Lower lobe of right lung (tissue), 2 donors: Measurements from ENCODE around the gene HECTD4. TPM values are rescaled to one million over a fixed set of nuclear protein-coding genes. Genes with fewer than 3 reads are reported as not detected.
"Not testable (repeated sequence)": the region's sequence is repeated elsewhere in the genome, so short reads cannot be mapped to it uniquely, and the experiment has no call there.

ENCODE experiments used
- ATAC-seq, 2 donors: fragments of 200-7000 bp; cut with Tn5 transposase; one replicate each; pipeline ENCODE4 v1.9.1; 2020 to 2022; ENCODE audit warnings: mild to moderate bottlenecking in 2 of 2, moderate library complexity in 2 of 2
- DNase-seq: peaks from one replicate; pipeline ENCODE4 v3.0.0-alpha.2; 2020
- H3K27ac ChIP-seq: fragments of 200-600 bp; one replicate; pipeline ENCODE4 v1.8.0; 2022
- H3K27me3 ChIP-seq: fragments of 200-600 bp; one replicate; pipeline ENCODE4 v1.8.0; 2022; ENCODE audit warnings: low read depth
- H3K36me3 ChIP-seq: fragments of 200-600 bp; one replicate; pipeline ENCODE4 v1.8.0; 2022; ENCODE audit warnings: mild to moderate bottlenecking
- H3K4me1 ChIP-seq: fragments of 200-600 bp; one replicate; pipeline ENCODE4 v1.8.0; 2022
- H3K4me3 ChIP-seq: fragments of 200-600 bp; one replicate; pipeline ENCODE4 v1.8.0; 2022; ENCODE audit warnings: mild to moderate bottlenecking
- H3K9me3 ChIP-seq: fragments of 200-600 bp; one replicate; pipeline ENCODE4 v1.8.0; 2022
- intact Hi-C: fragments of 100-400 bp; cut with DNase I; formaldehyde crosslinking; loops from one replicate; pipeline ENCODE4 v1.11.0; 2022
- total RNA-seq: library from RNA; stranded (reverse); fragmentation: NEBNext Ultra II Directional; extraction: Animal tissue kit (Norgen Biotek cat#: 25700); gene quantifications from one replicate; pipeline ENCODE4 v1.2.1, GENCODE V29; 2021
- TF ChIP-seq, protein P1 (sequence below): fragments of 200-600 bp; IDR thresholded peaks from one replicate; pipeline ENCODE4 v1.8.0; 2022; ENCODE audit warnings: antibody characterized with exemption, mild to moderate bottlenecking
- donor health status: DM: no; HTN: yes; CAD: no; lungs with severe emphysema.

Gene HECTD4
- total RNA-seq, 1 donor from 2014 or later, result 54.8 TPM

DNA sequence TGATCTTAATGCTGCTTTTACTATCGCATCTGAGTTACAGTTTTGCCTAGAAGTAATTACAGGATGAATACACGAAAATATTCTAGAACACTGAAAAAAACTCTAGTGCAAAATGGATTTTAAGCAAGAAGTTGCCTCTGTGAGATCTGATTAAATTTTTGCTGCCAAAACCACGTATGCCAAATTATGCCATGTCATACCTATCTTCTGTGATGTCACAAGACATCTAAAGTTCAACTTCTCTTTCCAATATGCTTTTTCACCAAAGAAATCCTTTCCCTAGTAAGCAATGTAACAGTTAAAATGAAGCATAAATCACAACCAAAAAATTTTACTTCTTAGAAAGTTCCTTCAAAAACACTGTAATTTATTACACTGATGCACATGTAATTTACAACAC lies 39.6 kb downstream of the HECTD4 start:
- Histone ChIP-seq H3K36me3 (no peaks in the 10 kb centered on the region), H3K4me3 (no peak overlapping the region), H3K27me3 (no peaks in the 10 kb centered on the region), H3K27ac (no peak overlapping the region), H3K4me1 (no peaks in the 10 kb centered on the region), H3K9me3 (no peaks in the 10 kb centered on the region)
- intact Hi-C loops, result no loop called here
- ATAC-seq (no peak), DNase-seq (no peak)
- TF ChIP-seq, protein P1, sequence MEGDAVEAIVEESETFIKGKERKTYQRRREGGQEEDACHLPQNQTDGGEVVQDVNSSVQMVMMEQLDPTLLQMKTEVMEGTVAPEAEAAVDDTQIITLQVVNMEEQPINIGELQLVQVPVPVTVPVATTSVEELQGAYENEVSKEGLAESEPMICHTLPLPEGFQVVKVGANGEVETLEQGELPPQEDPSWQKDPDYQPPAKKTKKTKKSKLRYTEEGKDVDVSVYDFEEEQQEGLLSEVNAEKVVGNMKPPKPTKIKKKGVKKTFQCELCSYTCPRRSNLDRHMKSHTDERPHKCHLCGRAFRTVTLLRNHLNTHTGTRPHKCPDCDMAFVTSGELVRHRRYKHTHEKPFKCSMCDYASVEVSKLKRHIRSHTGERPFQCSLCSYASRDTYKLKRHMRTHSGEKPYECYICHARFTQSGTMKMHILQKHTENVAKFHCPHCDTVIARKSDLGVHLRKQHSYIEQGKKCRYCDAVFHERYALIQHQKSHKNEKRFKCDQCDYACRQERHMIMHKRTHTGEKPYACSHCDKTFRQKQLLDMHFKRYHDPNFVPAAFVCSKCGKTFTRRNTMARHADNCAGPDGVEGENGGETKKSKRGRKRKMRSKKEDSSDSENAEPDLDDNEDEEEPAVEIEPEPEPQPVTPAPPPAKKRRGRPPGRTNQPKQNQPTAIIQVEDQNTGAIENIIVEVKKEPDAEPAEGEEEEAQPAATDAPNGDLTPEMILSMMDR, result no peak

GRCh38 chr12:112341046-112341825 lies 41.0 kb downstream of the HECTD4 start:
- TF ChIP-seq, protein P1, result no peak
- intact Hi-C loops, result no loop called here
- H3K36me3 ChIP-seq, result no peaks in the 10 kb centered on the region
- H3K27ac ChIP-seq, result no peak overlapping the region
- no peaks in the 10 kb centered on the region for H3K4me1 ChIP-seq
- no peaks in the 10 kb centered on the region for H3K9me3 ChIP-seq
- H3K4me3 ChIP-seq, result no peak overlapping the region
- no peaks in the 10 kb centered on the region for H3K27me3 ChIP-seq
- ATAC-seq (no peak), DNase-seq (no peak)

GRCh38 chr12:112340230-112340629 lies 42.0 kb downstream of the HECTD4 start:
- TF ChIP-seq, protein P1, result no peak
- Histone ChIP-seq H3K36me3 (no peaks in the 10 kb centered on the region), H3K27ac (no peak overlapping the region), H3K9me3 (no peaks in the 10 kb centered on the region), H3K27me3 (no peaks in the 10 kb centered on the region), H3K4me3 (no peak overlapping the region), H3K4me1 (no peaks in the 10 kb centered on the region)
- intact Hi-C loops, result no loop called here
- DNase-seq (no peak), ATAC-seq (no peak)

DNA sequence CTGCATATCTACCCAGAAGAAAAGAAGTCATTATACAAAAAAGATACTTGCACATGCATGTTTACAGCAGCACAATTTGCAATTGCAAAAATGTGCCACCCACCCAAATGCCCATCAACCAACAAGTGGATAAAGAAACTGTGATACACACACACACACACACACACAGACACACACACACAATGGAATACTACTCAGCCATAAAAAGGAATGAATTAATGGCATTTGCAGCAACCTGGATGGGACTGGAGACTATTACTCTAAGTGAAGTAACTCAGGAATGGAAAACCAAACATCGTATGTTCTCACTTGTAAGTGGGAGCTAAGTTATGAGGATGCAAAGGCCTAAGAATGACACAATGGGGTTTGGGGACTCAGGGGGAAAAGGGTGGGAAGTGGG lies 47.2 kb downstream of the HECTD4 start:
- H3K27ac ChIP-seq, ATAC-seq, intact Hi-C loops: not testable (repeated sequence)

GRCh38 chr12:112333019-112333418 lies 49.2 kb downstream of the HECTD4 start:
- Histone ChIP-seq H3K4me3 (no peak overlapping the region), H3K27ac (no peak overlapping the region), H3K36me3 (no peaks in the 10 kb centered on the region), H3K27me3 (no peaks in the 10 kb centered on the region), H3K9me3 (no peaks in the 10 kb centered on the region), H3K4me1 (peaks cover 9% of the 10 kb centered on the region)
- ATAC-seq (no peak), DNase-seq (no peak)
- intact Hi-C loops, result no loop called here
- TF ChIP-seq, protein P1, result no peak

More for the DNA sequence above, 47.2 kb downstream of the HECTD4 start:
- H3K36me3 ChIP-seq, H3K9me3 ChIP-seq, DNase-seq, H3K4me3 ChIP-seq, H3K4me1 ChIP-seq, H3K27me3 ChIP-seq: not testable (repeated sequence)

DNA sequence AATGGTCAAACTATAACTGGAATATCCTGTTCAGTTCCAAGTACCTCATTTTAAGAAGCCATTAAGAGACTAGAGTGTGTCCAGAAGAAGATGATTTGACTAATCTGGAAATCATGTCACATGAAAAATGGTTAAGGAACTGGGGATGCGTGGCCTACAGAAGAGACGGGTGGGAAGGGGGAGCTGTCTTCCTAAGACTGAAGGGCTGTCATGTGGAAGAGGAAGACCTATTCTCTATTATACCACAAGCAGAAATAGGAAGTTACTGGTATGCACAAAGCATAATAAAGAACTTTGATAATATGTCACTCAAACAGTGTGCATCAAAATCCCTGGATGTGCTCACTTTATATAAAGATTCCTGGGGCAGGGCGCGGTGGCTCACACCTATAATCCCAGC lies 50.3 kb downstream of the HECTD4 start:
- intact Hi-C loops, result no loop called here
- Histone ChIP-seq H3K4me3 (no peak overlapping the region), H3K27ac (no peak overlapping the region), H3K36me3 (no peaks in the 10 kb centered on the region), H3K27me3 (no peaks in the 10 kb centered on the region), H3K4me1 (peaks cover 9% of the 10 kb centered on the region), H3K9me3 (no peaks in the 10 kb centered on the region)
- DNase-seq, result no peak
- ATAC-seq, result peak in 1 of 2 donors; percentile 52
- TF ChIP-seq, protein P1, result no peak
